Hepatocyte (in vitro differentiated cells): ENCODE data around the gene FHOD3. TPM values are rescaled to one million over a fixed set of nuclear protein-coding genes. Genes with fewer than 3 reads are reported as not detected.

Experiments
- DNase-seq: peaks from one replicate; pipeline ENCODE4 v3.0.0-alpha.2; 2016; ENCODE audit warnings: low spot score
- H2AFZ ChIP-seq: fragments of 200-600 bp; sonication (generic); 2 replicates; pipeline ENCODE4 v1.6.0; 2016; ENCODE audit warnings: antibody characterized with exemption, mild to moderate bottlenecking
- H3K27ac ChIP-seq: fragments of 200-600 bp; sonication (generic); 2 replicates; pipeline ENCODE4 v1.5.1; 2016; ENCODE audit warnings: mild to moderate bottlenecking
- H3K27me3 ChIP-seq: fragments of 200-600 bp; sonication (generic); 2 replicates; pipeline ENCODE4 v1.6.1; 2016
- H3K36me3 ChIP-seq: fragments of 200-600 bp; sonication (generic); replicated peaks from 2 replicates; pipeline ENCODE4 v1.5.1; 2016; ENCODE audit warnings: low read depth; ENCODE audit not compliant: insufficient read depth
- H3K4me1 ChIP-seq: fragments of 200-600 bp; sonication (generic); 2 replicates; pipeline ENCODE4 v1.5.1; 2016; ENCODE audit warnings: mild to moderate bottlenecking, moderate library complexity; ENCODE audit not compliant: insufficient read depth
- H3K4me2 ChIP-seq: fragments of 200-600 bp; sonication (generic); 2 replicates; pipeline ENCODE4 v1.6.0; 2016
- H3K4me3 ChIP-seq: fragments of 200-600 bp; sonication (generic); 2 replicates; pipeline ENCODE4 v1.5.1; 2016; ENCODE audit warnings: mild to moderate bottlenecking
- H3K79me2 ChIP-seq: fragments of 200-600 bp; sonication (generic); 2 replicates; pipeline ENCODE4 v1.6.0; 2017; ENCODE audit warnings: mild to moderate bottlenecking
- H3K9me2 ChIP-seq: fragments of 200-600 bp; sonication (generic); replicated peaks from 2 replicates; pipeline ENCODE4 v1.6.0; 2017; ENCODE audit warnings: mild to moderate bottlenecking; ENCODE audit not compliant: insufficient read depth
- H3K9me3 ChIP-seq: fragments of 200-600 bp; sonication (generic); 2 replicates; pipeline ENCODE4 v1.5.1; 2016; ENCODE audit warnings: low read depth, mild to moderate bottlenecking
- H4K20me1 ChIP-seq: fragments of 200-600 bp; sonication (generic); 2 replicates; pipeline ENCODE4 v1.6.0; 2016; ENCODE audit warnings: mild to moderate bottlenecking; ENCODE audit not compliant: insufficient read depth, poor library complexity, severe bottlenecking
- EZH2 ChIP-seq: fragments of 200-600 bp; sonication (generic); IDR thresholded peaks from 2 replicates; pipeline ENCODE4 v1.6.1; 2016; ENCODE audit warnings: antibody characterized with exemption, mild to moderate bottlenecking, borderline replicate concordance
- EZH2phosphoT487 ChIP-seq: fragments of 200-600 bp; sonication (generic); IDR thresholded peaks from one replicate; pipeline ENCODE4 v1.6.1; 2018; ENCODE audit warnings: antibody characterized with exemption, mild to moderate bottlenecking, low read depth, moderate library complexity; ENCODE audit not compliant: unreplicated experiment, severe bottlenecking
- WGBS: methylation state at CpG from one replicate; pipeline ENCODE4 v1.1.6; 2016; ENCODE audit warnings: low lambda C conversion rate; ENCODE audit errors: missing lambda C conversion rate; 5-methylcytosine and 5-hydroxymethylcytosine counted together
- polyA plus RNA-seq: library from polyadenylated mRNA; unstranded; fragments of >200 nt; fragmentation: Nextera tagmentation; extraction: Ambion mirVana; gene quantifications from 2 replicates; pipeline ENCODE4 v1.2.1, GENCODE V29; 2016
- total RNA-seq: library from RNA; depleted of rRNA; stranded (reverse); fragments of >200 nt; gene quantifications from 2 replicates; pipeline ENCODE4 v1.2.3, GENCODE V29; 2014
- TF ChIP-seq, protein P1 (sequence below): fragments of 200-600 bp; sonication (generic); IDR thresholded peaks from 2 replicates; pipeline ENCODE4 v1.5.1; 2016; ENCODE audit warnings: antibody characterized with exemption, mild to moderate bottlenecking; ENCODE audit not compliant: poor library complexity

Gene FHOD3
- total and polyA plus RNA-seq, 2 experiments from 2014 or later, result 1.7 to 2.7 TPM

DNA sequence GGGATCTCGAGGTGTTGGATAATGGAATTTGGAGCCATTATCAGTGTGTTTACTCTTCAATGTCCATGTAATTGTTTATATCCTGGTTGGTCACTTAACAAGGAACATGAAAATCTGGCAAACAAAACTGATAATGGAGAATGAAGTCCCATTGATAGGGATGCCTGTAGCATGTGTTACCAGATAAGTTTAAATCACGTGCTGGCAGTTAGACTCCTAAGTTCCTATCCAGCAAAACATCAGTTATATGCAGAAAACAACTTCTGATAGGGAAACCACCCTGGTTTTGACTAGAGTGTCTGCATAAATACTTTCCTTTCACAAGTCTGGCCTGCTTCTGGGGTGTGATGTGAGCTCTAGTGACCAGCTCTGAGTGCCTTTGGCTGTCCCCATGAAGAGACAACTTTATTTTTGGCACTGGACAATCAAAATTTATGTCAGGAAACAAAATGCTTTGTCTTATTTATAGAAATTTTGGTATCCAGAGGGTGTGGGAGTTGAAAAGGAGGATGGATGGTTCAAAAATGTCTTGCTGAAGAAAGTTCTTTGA is 82.0 kb downstream of the FHOD3 start:
- TF ChIP-seq, protein P1, sequence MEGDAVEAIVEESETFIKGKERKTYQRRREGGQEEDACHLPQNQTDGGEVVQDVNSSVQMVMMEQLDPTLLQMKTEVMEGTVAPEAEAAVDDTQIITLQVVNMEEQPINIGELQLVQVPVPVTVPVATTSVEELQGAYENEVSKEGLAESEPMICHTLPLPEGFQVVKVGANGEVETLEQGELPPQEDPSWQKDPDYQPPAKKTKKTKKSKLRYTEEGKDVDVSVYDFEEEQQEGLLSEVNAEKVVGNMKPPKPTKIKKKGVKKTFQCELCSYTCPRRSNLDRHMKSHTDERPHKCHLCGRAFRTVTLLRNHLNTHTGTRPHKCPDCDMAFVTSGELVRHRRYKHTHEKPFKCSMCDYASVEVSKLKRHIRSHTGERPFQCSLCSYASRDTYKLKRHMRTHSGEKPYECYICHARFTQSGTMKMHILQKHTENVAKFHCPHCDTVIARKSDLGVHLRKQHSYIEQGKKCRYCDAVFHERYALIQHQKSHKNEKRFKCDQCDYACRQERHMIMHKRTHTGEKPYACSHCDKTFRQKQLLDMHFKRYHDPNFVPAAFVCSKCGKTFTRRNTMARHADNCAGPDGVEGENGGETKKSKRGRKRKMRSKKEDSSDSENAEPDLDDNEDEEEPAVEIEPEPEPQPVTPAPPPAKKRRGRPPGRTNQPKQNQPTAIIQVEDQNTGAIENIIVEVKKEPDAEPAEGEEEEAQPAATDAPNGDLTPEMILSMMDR, result no peak
- TF ChIP-seq EZH2phosphoT487 (no peak), EZH2 (no peak)
- H3K36me3 ChIP-seq, result no peaks in the 10 kb centered on the region
- H3K9me2 ChIP-seq, result no peaks in the 10 kb centered on the region
- H3K4me2 ChIP-seq, result no peak overlapping the region
- no peak overlapping the region for H3K27ac ChIP-seq
- 47% methylated on average over 2 of the region's 2 CpGs for WGBS
- no peaks in the 10 kb centered on the region for H3K27me3 ChIP-seq
- DNase-seq, result no peak
- H3K4me3 ChIP-seq, result no peak overlapping the region
- no peaks in the 10 kb centered on the region for H3K9me3 ChIP-seq
- H3K4me1 ChIP-seq, result peaks cover 25% of the 10 kb centered on the region
- H2AFZ ChIP-seq, result no peak overlapping the region
- H3K79me2 ChIP-seq, result no peaks in the 10 kb centered on the region
- H4K20me1 ChIP-seq, result no peaks in the 10 kb centered on the region

DNA sequence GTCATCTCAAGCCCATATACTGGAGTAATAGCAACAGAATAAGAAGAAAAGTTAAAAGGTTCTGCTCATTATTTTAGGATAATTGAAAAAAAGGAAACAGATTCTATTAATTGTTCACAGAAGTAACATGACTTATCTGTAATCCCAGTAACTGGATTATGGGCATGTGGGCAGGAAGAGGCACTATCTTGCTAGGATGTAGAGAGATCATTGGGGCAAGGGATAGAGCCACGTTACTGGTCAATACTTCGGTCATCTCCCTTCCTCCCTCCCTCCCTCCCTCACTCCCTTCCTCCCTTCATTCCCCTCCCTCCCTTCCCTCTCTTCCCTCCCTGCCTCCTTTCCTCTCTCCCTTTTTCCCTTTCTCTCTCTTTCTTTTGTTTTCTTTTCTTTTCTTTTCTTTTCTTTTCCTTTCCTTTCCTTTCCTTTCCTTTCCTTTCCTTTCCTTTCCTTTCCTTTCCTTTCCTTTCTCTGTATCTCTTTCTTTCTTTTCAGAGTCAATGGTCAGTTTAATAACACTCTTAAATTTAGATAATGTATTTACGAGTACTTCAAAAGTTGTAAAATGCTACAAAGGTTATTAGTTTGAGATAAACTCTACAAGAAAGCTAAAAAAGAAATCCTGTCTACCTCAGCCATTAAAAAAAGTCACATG is 82.8 kb downstream of the FHOD3 start:
- Histone ChIP-seq H3K27ac (no peak overlapping the region), H3K4me1 (peaks cover 25% of the 10 kb centered on the region), H3K9me3 (no peaks in the 10 kb centered on the region), H3K36me3 (no peaks in the 10 kb centered on the region), H4K20me1 (no peaks in the 10 kb centered on the region), H2AFZ (no peak overlapping the region), H3K79me2 (no peaks in the 10 kb centered on the region), H3K4me2 (no peak overlapping the region), H3K4me3 (no peak overlapping the region), H3K9me2 (no peaks in the 10 kb centered on the region), H3K27me3 (no peaks in the 10 kb centered on the region)
- 78% methylated on average over 3 of the region's 3 CpGs for WGBS
- DNase-seq, result no peak
- no peak for TF ChIP-seq EZH2phosphoT487
- TF ChIP-seq, protein P1, result no peak
- no peak for TF ChIP-seq EZH2

DNA sequence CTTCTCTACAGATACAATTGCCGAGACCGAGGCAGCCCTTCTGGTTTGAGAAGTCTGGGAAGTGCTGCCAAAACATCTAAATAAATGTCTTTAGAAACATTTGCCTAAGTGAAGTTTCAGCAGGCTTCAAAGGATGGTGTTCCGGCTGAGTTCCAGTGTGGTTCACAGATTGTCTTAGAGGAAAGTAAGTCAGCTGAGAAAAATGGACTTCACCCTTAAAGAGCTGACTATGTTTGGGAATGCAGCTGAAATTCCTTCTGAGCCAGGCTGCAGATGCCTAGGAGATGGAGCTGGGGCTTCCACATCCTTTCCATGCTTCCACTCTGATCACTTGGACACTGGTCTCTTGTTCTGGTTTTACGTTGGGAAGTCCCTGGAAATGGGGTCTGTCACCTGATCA is 83.6 kb downstream of the FHOD3 start:
- Histone ChIP-seq H3K4me2 (no peak overlapping the region), H3K4me1 (peaks cover 25% of the 10 kb centered on the region), H3K27ac (no peak overlapping the region), H3K36me3 (no peaks in the 10 kb centered on the region), H3K9me3 (no peaks in the 10 kb centered on the region), H3K4me3 (no peak overlapping the region), H3K79me2 (no peaks in the 10 kb centered on the region), H3K9me2 (no peaks in the 10 kb centered on the region), H3K27me3 (no peaks in the 10 kb centered on the region), H2AFZ (no peak overlapping the region), H4K20me1 (no peaks in the 10 kb centered on the region)
- TF ChIP-seq, protein P1, result no peak
- no peak for TF ChIP-seq EZH2
- no peak for TF ChIP-seq EZH2phosphoT487
- 77% methylated on average over 4 of the region's 4 CpGs for WGBS
- DNase-seq, result no peak
